ENCODE measurements around the gene FLVCR1.

FLVCR1 gene

DNA sequence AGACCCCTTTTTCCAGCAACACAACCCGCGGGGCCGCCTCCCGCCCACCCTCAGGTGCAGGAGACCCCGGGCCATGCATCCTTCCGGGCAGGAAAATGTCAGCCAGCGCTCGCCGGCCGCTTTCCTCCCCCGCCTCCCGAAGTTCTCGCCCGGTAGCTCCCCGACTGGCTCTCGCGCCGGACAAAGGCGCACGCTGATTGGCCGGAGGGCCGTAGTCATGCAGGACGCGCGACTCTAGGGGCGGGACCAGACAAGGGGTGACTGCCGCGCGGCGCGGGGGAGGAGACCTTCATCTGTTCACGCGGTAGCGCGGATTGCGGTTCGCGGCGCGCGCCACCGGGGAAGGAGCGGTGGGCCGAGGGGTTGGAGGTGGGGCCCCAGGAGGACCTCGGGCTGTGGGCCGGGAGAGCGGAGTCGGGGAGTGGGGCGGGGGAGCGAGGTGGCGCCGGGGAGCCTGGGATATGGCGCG, at the start of gene FLVCR1:
FLVCR1 (plus strand) TSS at position 284 of the 469 bp plus-strand sequence; CDS start at position 462, 178 bp downstream.
- H3K27ac ChIP-seq, result peak within 1 kb of the TSS; percentile 90
- TF ChIP-seq, protein P1, sequence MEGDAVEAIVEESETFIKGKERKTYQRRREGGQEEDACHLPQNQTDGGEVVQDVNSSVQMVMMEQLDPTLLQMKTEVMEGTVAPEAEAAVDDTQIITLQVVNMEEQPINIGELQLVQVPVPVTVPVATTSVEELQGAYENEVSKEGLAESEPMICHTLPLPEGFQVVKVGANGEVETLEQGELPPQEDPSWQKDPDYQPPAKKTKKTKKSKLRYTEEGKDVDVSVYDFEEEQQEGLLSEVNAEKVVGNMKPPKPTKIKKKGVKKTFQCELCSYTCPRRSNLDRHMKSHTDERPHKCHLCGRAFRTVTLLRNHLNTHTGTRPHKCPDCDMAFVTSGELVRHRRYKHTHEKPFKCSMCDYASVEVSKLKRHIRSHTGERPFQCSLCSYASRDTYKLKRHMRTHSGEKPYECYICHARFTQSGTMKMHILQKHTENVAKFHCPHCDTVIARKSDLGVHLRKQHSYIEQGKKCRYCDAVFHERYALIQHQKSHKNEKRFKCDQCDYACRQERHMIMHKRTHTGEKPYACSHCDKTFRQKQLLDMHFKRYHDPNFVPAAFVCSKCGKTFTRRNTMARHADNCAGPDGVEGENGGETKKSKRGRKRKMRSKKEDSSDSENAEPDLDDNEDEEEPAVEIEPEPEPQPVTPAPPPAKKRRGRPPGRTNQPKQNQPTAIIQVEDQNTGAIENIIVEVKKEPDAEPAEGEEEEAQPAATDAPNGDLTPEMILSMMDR (IDR thresholded peaks at IDR 0.05), result no peak
- TF ChIP-seq ZFX (IDR thresholded peaks at IDR 0.05; ENCODE audit: borderline replicate concordance), result no peak

- H3K27ac ChIP-seq, result no peak overlapping the region
- no peak for TF ChIP-seq ZFX (IDR thresholded peaks at IDR 0.05; ENCODE audit: borderline replicate concordance)
- TF ChIP-seq, protein P1 (IDR thresholded peaks at IDR 0.05), result peak; percentile 58
Measured at GRCh38 chr1:212814537-212815334, 43.3 kb upstream of the FLVCR1 start.

GRCh38 chr1:212816567-212817278, 41.4 kb upstream of the FLVCR1 start:
- no peak overlapping the region for H3K27ac ChIP-seq
- no peak for TF ChIP-seq ZFX (IDR thresholded peaks at IDR 0.05; ENCODE audit: borderline replicate concordance)
- TF ChIP-seq, protein P1 (IDR thresholded peaks at IDR 0.05), result no peak

DNA sequence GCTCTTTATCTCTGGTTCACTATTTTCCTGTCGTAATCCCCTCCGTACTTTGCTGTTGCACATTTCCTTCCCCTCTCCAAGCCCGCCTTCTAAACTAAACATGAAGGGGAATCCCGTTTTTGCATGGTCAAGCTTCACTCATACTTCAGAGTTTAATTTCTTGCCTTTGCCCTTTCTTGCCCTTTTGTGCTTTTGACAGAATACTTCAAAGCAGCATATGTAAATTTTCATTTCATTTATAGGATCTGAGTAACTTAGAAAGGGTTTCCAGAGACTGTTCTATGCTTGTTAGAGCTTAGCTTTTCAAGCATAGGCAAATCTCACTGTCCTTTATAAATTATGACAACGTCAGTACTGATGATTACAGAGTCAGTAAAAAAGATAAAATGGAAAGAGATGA, 38.3 kb upstream of the FLVCR1 start:
- no peak for TF ChIP-seq ZFX (IDR thresholded peaks at IDR 0.05; ENCODE audit: borderline replicate concordance)
- TF ChIP-seq, protein P1 (IDR thresholded peaks at IDR 0.05), result no peak
- no peak overlapping the region for H3K27ac ChIP-seq

DNA sequence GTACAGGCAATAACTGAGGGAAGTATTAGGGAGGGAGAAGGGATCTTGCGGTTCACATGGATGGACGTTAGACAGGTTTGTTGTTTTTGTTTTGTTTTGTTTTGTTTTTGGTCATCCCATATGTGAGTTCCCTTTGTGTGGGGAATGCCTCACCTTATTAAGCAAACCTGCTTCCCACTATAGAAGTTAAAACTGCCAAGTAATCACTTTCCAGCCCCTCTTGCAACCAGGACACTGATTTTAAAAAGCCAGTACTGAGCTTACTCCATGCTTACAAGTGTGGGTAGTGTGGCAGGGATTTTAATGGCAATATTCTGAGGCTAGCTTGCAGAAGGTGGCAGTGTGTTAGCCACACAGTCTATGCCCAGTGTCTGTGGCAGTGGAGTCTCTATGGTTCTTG, 37.1 kb upstream of the FLVCR1 start:
- no peak for TF ChIP-seq ZFX (IDR thresholded peaks at IDR 0.05; ENCODE audit: borderline replicate concordance)
- TF ChIP-seq, protein P1 (IDR thresholded peaks at IDR 0.05), result no peak
- H3K27ac ChIP-seq, result no peak overlapping the region

DNA sequence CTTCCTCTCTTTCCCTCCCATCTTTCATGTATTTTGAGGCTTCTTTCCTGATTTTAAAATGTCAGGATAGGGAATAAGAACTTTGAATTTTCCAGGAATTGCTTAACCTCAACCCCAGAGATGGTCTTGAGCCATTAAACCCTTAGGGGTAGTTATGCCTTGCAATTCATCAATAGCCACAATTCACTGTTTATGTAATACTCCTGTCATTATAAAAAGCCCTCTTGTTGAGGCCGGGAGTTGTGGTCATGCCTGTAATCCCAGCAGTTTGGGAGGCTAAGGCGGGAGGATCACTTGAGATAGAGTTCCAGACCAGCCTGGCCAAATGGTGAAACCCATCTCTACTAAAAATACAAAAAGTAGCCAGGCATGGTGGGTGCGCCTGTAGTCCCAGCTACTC, 35.1 kb upstream of the FLVCR1 start:
- TF ChIP-seq, protein P1 (IDR thresholded peaks at IDR 0.05), result no peak
- TF ChIP-seq ZFX (IDR thresholded peaks at IDR 0.05; ENCODE audit: borderline replicate concordance), result no peak
- no peak overlapping the region for H3K27ac ChIP-seq

DNA sequence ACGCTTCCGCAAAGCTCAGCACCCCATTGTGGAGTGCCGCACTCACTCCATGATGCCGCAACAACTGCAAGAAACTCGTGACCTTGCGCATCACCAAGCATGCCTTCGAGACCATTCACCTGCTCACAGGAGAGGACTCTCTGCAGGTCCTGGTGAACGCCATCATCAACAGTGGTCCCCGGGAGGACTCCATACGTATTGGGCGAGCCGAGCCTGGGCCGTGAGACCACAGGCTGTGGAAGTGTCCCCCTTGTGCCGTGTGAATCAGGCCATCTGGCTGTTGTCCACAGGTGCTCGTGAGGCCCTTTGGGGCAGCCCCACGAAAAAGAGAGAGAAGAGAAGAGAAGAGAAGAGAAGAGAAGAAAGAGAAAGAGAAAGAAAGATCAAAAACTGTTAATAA, 33.9 kb upstream of the FLVCR1 start:
- H3K27ac ChIP-seq, result no peak overlapping the region
- TF ChIP-seq, protein P1 (IDR thresholded peaks at IDR 0.05), result no peak
- no peak for TF ChIP-seq ZFX (IDR thresholded peaks at IDR 0.05; ENCODE audit: borderline replicate concordance)

Data from 22Rv1 (cell line).